Mesenchymal stem cell (in vitro differentiated cells and primary cell): ENCODE measurements around the gene C12orf50.
A peak's percentile ranks its signal among the peaks of the same experiment; 100 is the strongest.
"Not testable (repeated sequence)": the region's sequence is repeated elsewhere in the genome, so short reads cannot be mapped to it uniquely, and the experiment has no call there.

Experiments
- DNase-seq: peaks from one replicate; pipeline ENCODE4 v3.0.0-alpha.2; 2013
- H2AFZ ChIP-seq: one replicate; pipeline ENCODE4 v1.6.1; 2013; ENCODE audit warnings: low read depth, mild to moderate bottlenecking, control low read depth, inconsistent platforms, low read length, moderate library complexity
- H2AK5ac ChIP-seq: 2 replicates; pipeline ENCODE4 v1.6.1; 2013; ENCODE audit warnings: low read length, moderate library complexity, mild to moderate bottlenecking, inconsistent platforms; ENCODE audit not compliant: severe bottlenecking
- H2BK120ac ChIP-seq: one replicate; pipeline ENCODE4 v1.6.1; 2013; ENCODE audit warnings: low read depth, mild to moderate bottlenecking, inconsistent platforms, low read length, moderate library complexity
- H2BK12ac ChIP-seq, 2 experiments: one replicate each; pipeline ENCODE4 v1.6.1; 2013; ENCODE audit warnings: inconsistent platforms in 2 of 2, low read length in 2 of 2, mild to moderate bottlenecking in 2 of 2, moderate library complexity in 2 of 2, control low read depth in 1 of 2
- H2BK15ac ChIP-seq: one replicate; pipeline ENCODE4 v1.6.1; 2013; ENCODE audit warnings: mild to moderate bottlenecking, low read depth, inconsistent platforms; ENCODE audit not compliant: poor library complexity, severe bottlenecking
- H2BK5ac ChIP-seq: 2 replicates; pipeline ENCODE4 v1.6.1; 2013; ENCODE audit warnings: low read depth, mild to moderate bottlenecking, low read length, control low read depth, inconsistent platforms; ENCODE audit not compliant: poor library complexity, severe bottlenecking
- H3K14ac ChIP-seq, 2 experiments: one replicate each; pipeline ENCODE4 v1.6.1; 2013; ENCODE audit warnings: inconsistent platforms in 2 of 2, low read length in 2 of 2, control low read depth in 1 of 2, mild to moderate bottlenecking in 1 of 2, moderate library complexity in 1 of 2
- H3K18ac ChIP-seq, 2 experiments: one replicate each; pipeline ENCODE4 v1.6.1; 2013; ENCODE audit warnings: inconsistent platforms in 2 of 2, low read length in 2 of 2, control low read depth in 1 of 2, low read depth in 1 of 2, mild to moderate bottlenecking in 1 of 2
- H3K23ac ChIP-seq, 2 experiments: one replicate each; pipeline ENCODE4 v1.6.1; 2013; ENCODE audit warnings: inconsistent platforms in 2 of 2, low read length in 2 of 2, mild to moderate bottlenecking in 2 of 2, moderate library complexity in 2 of 2, control low read depth in 1 of 2
- H3K27ac ChIP-seq: 2 replicates; pipeline ENCODE4 v1.5.1; 2013; ENCODE audit warnings: mild to moderate bottlenecking, moderate library complexity, low read length, control low read depth, inconsistent platforms; ENCODE audit not compliant: poor library complexity, severe bottlenecking
- H3K27me3 ChIP-seq, 2 experiments: 2 replicates each; pipeline versions ENCODE4 v1.6.1 to v1.7.0; 2013; ENCODE audit warnings: low read length in 2 of 2, mild to moderate bottlenecking in 2 of 2, moderate library complexity in 2 of 2, control low read depth in 1 of 2, inconsistent platforms in 1 of 2; ENCODE audit not compliant: control insufficient read depth in 1 of 2, insufficient read depth in 1 of 2
- H3K36me3 ChIP-seq, 2 experiments: 2 replicates each; pipeline versions ENCODE4 v1.6.1 to v1.7.0; 2013; ENCODE audit warnings: low read length in 2 of 2, control low read depth in 1 of 2, inconsistent platforms in 1 of 2, low read depth in 1 of 2, mild to moderate bottlenecking in 1 of 2; ENCODE audit not compliant: insufficient read depth in 2 of 2, control insufficient read depth in 1 of 2
- H3K4ac ChIP-seq, 2 experiments: one replicate each; pipeline ENCODE4 v1.6.1; 2013; ENCODE audit warnings: inconsistent platforms in 2 of 2, low read length in 2 of 2, mild to moderate bottlenecking in 2 of 2, moderate library complexity in 2 of 2, control low read depth in 1 of 2, low read depth in 1 of 2
- H3K4me1 ChIP-seq: 2 replicates; pipeline ENCODE4 v1.6.1; 2013; ENCODE audit warnings: low read depth, low read length, control low read depth; ENCODE audit not compliant: control insufficient read depth, insufficient read depth
- H3K4me2 ChIP-seq: 2 replicates; pipeline ENCODE4 v1.6.1; 2013; ENCODE audit warnings: low read length, mild to moderate bottlenecking, inconsistent platforms; ENCODE audit not compliant: poor library complexity, severe bottlenecking
- H3K4me3 ChIP-seq, 2 experiments: 2 replicates each; pipeline versions ENCODE4 v1.5.1 to v1.7.0; 2013; ENCODE audit warnings: low read length in 2 of 2, mild to moderate bottlenecking in 2 of 2, control low read depth in 1 of 2, low read depth in 1 of 2; ENCODE audit not compliant: insufficient read depth in 1 of 2
- H3K79me1 ChIP-seq: replicated peaks from 2 replicates; pipeline ENCODE4 v1.6.1; 2013; ENCODE audit warnings: mild to moderate bottlenecking, control low read depth, low read length, inconsistent platforms; ENCODE audit not compliant: poor library complexity, severe bottlenecking
- H3K9ac ChIP-seq: 2 replicates; pipeline ENCODE4 v1.7.0; 2013; ENCODE audit warnings: mild to moderate bottlenecking, low read length, moderate library complexity
- H3K9me3 ChIP-seq: 2 replicates; pipeline ENCODE4 v1.7.0; 2013; ENCODE audit warnings: mild to moderate bottlenecking, low read length; ENCODE audit not compliant: control insufficient read depth
- H4K8ac ChIP-seq: one replicate; pipeline ENCODE4 v1.6.1; 2013; ENCODE audit warnings: inconsistent platforms, mild to moderate bottlenecking, low read length, moderate library complexity
- H4K91ac ChIP-seq: one replicate; pipeline ENCODE4 v1.6.1; 2013; ENCODE audit warnings: mild to moderate bottlenecking, low read length, inconsistent platforms
- WGBS: methylation state at CpG from one replicate; pipeline ENCODE4 v1.1.7; 2013; ENCODE audit warnings: mixed read lengths; 5-methylcytosine and 5-hydroxymethylcytosine counted together

C12orf50 gene

GRCh38 chr12:87960566-87960965 lies 68.6 kb downstream of the C12orf50 start:
- no peak overlapping the region for H2BK12ac ChIP-seq
- no peak overlapping the region for H2AK5ac ChIP-seq
- no peaks in the 10 kb centered on the region for H3K27me3 ChIP-seq
- 86% methylated on average over 2 of the region's 2 CpGs for WGBS
- H4K8ac ChIP-seq = no peak overlapping the region
- no peak overlapping the region for H2BK15ac ChIP-seq
- H3K18ac ChIP-seq = no peak overlapping the region
- no peak overlapping the region for H3K4ac ChIP-seq
- no peaks in the 10 kb centered on the region for H3K4me1 ChIP-seq
- DNase-seq = no peak
- H3K27ac ChIP-seq = no peak overlapping the region
- H2BK120ac ChIP-seq = no peak overlapping the region
- no peaks in the 10 kb centered on the region for H3K79me1 ChIP-seq
- no peak overlapping the region for H4K91ac ChIP-seq
- H3K9ac ChIP-seq = no peak overlapping the region
- no peak overlapping the region for H2BK5ac ChIP-seq
- H3K23ac ChIP-seq = no peak overlapping the region
- H3K14ac ChIP-seq = no peak overlapping the region
- no peak overlapping the region for H3K4me3 ChIP-seq
- no peaks in the 10 kb centered on the region for H3K36me3 ChIP-seq
- no peak overlapping the region for H2AFZ ChIP-seq
- H3K4me2 ChIP-seq = no peak overlapping the region
- no peaks in the 10 kb centered on the region for H3K9me3 ChIP-seq

- not testable (repeated sequence) for H4K8ac ChIP-seq, H3K23ac ChIP-seq, H4K91ac ChIP-seq, H3K27me3 ChIP-seq, H3K36me3 ChIP-seq, H3K4me3 ChIP-seq, H3K4me2 ChIP-seq, H3K9me3 ChIP-seq, H3K9ac ChIP-seq, H2AK5ac ChIP-seq, H3K79me1 ChIP-seq, DNase-seq, H3K18ac ChIP-seq, H2AFZ ChIP-seq, H3K4ac ChIP-seq, H3K14ac ChIP-seq, H2BK12ac ChIP-seq, H2BK120ac ChIP-seq, H2BK15ac ChIP-seq, H2BK5ac ChIP-seq, H3K27ac ChIP-seq, H3K4me1 ChIP-seq
- 98% methylated on average over 7 of the region's 7 CpGs for WGBS
These were observed 75.2 kb downstream of the C12orf50 start for GRCh38 chr12:87954028-87954427.

- H3K18ac ChIP-seq = no peak overlapping the region
- WGBS = no CpG with 5 or more reads among the region's 3 CpGs
- H3K14ac ChIP-seq = no peak overlapping the region
- no peak overlapping the region for H4K8ac ChIP-seq
- no peak overlapping the region for H3K23ac ChIP-seq
- no peak overlapping the region for H4K91ac ChIP-seq
- no peak overlapping the region for H2AK5ac ChIP-seq
- H3K36me3 ChIP-seq = no peaks in the 10 kb centered on the region
- no peak overlapping the region for H2BK120ac ChIP-seq
- no peaks in the 10 kb centered on the region for H3K27me3 ChIP-seq
- no peaks in the 10 kb centered on the region for H3K79me1 ChIP-seq
- peak; percentile 53 for DNase-seq
- no peak overlapping the region for H2BK12ac ChIP-seq
- H3K4me3 ChIP-seq = no peak overlapping the region
- H3K9me3 ChIP-seq = no peaks in the 10 kb centered on the region
- no peak overlapping the region for H2AFZ ChIP-seq
- H3K4me2 ChIP-seq = no peak overlapping the region
- no peak overlapping the region for H2BK15ac ChIP-seq
- H3K9ac ChIP-seq = no peak overlapping the region
- H2BK5ac ChIP-seq = no peak overlapping the region
- peaks cover 3% of the 10 kb centered on the region for H3K4me1 ChIP-seq
- no peak overlapping the region for H3K27ac ChIP-seq
- no peak overlapping the region for H3K4ac ChIP-seq
These were observed 75.8 kb downstream of the C12orf50 start for GRCh38 chr12:87953256-87953860.

- Histone ChIP-seq H3K18ac (peak overlapping the region in 1 of 2 experiments; percentile 5), H2AK5ac (peak overlapping the region; percentile 3), H3K4me3 (no peak overlapping the region), H3K14ac (no peak overlapping the region), H2BK120ac (no peak overlapping the region), H2BK5ac (no peak overlapping the region), H4K8ac (peak overlapping the region; percentile 72), H4K91ac (peak overlapping the region; percentile 86), H2BK15ac (no peak overlapping the region), H3K27ac (peak overlapping the region; percentile 26), H3K36me3 (no peaks in the 10 kb centered on the region), H3K9ac (no peak overlapping the region), H3K27me3 (no peaks in the 10 kb centered on the region), H3K4ac (no peak overlapping the region), H3K4me1 (peaks cover 3% of the 10 kb centered on the region), H2AFZ (no peak overlapping the region), H3K9me3 (no peaks in the 10 kb centered on the region), H2BK12ac (no peak overlapping the region), H3K79me1 (no peaks in the 10 kb centered on the region), H3K23ac (no peak overlapping the region), H3K4me2 (no peak overlapping the region)
- WGBS = 55% methylated on average over 4 of the region's 5 CpGs
- no peak for DNase-seq
These were observed 76.4 kb downstream of the C12orf50 start for GRCh38 chr12:87952850-87953249.
